Right atrium auricular region (tissue), 2 donors: ENCODE data around the gene ACTL6A. TPM values are rescaled to one million over a fixed set of nuclear protein-coding genes. Genes with fewer than 3 reads are reported as not detected.

ENCODE experiments used
- DNase-seq: peaks from one replicate; pipeline ENCODE4 v3.0.0-alpha.2; 2019; ENCODE audit warnings: low spot score
- H3K27ac ChIP-seq, 2 donors: fragments of 200-600 bp; sonication (generic); 1 replicate in 1 of 2; 2 replicates in 1 of 2; pipeline ENCODE4 v1.5.1; 2016 to 2019
- H3K27me3 ChIP-seq, 2 donors: fragments of 200-600 bp; sonication (generic); one replicate each; pipeline versions ENCODE4 v1.5.1 to v1.6.0; 2017 to 2019
- H3K36me3 ChIP-seq: fragments of 200-600 bp; sonication (generic); one replicate; pipeline ENCODE4 v1.5.1; 2016
- H3K4me1 ChIP-seq, 2 donors: fragments of 200-600 bp; sonication (generic); one replicate each; pipeline versions ENCODE4 v1.5.1 to v1.6.0; 2017 to 2019
- H3K4me3 ChIP-seq, 2 donors: fragments of 200-600 bp; sonication (generic); 1 replicate in 1 of 2; 2 replicates in 1 of 2; pipeline ENCODE4 v1.5.1; 2017 to 2019; ENCODE audit warnings: mild to moderate bottlenecking in 1 of 2, moderate library complexity in 1 of 2
- H3K9me3 ChIP-seq, 2 donors: fragments of 200-600 bp; sonication (generic); one replicate each; pipeline ENCODE4 v1.5.1; 2019
- CTCF ChIP-seq, 2 donors: fragments of 200-600 bp; sonication (generic); IDR thresholded peaks; one replicate each; pipeline ENCODE4 v1.5.1; 2019; ENCODE audit warnings: antibody characterized with exemption in 2 of 2
- total RNA-seq, 2 donors: library from RNA; depleted of rRNA; stranded (reverse); fragments of >200 nt; gene quantifications; one replicate each; pipeline ENCODE4 v1.1.0, GENCODE V29; 2016

ACTL6A gene
- total RNA-seq, 2 donors from 2014 or later: 15.9 to 32.9 TPM

- no peak for DNase-seq
- no peaks in the 10 kb centered on the region for H3K9me3 ChIP-seq
- H3K27me3 ChIP-seq: no peaks in the 10 kb centered on the region
- no peaks in the 10 kb centered on the region for H3K36me3 ChIP-seq
- H3K27ac ChIP-seq: no peak overlapping the region
- H3K4me1 ChIP-seq: peaks cover 0 to 14% of the 10 kb centered on the region in 2 donors
- no peak overlapping the region for H3K4me3 ChIP-seq
- TF ChIP-seq CTCF (IDR thresholded peaks at IDR 0.05): no peak
Measured at GRCh38 chr3:179531576-179531975, 31.1 kb upstream of the ACTL6A start.

- H3K9me3 ChIP-seq: no peaks in the 10 kb centered on the region
Measured at GRCh38 chr3:179533274-179533673, 29.5 kb upstream of the ACTL6A start.

GRCh38 chr3:179536256-179536655, 26.5 kb upstream of the ACTL6A start:
- Histone ChIP-seq H3K4me3 (no peak overlapping the region), H3K9me3 (no peaks in the 10 kb centered on the region), H3K36me3 (no peaks in the 10 kb centered on the region), H3K4me1 (no peaks in the 10 kb centered on the region), H3K27ac (no peak overlapping the region), H3K27me3 (no peaks in the 10 kb centered on the region)
- DNase-seq: no peak
- no peak for TF ChIP-seq CTCF (IDR thresholded peaks at IDR 0.05)

More at GRCh38 chr3:179533274-179533673, 29.5 kb upstream of the ACTL6A start:
- H3K27ac ChIP-seq: no peak overlapping the region
- no peaks in the 10 kb centered on the region for H3K36me3 ChIP-seq
- no peak for TF ChIP-seq CTCF (IDR thresholded peaks at IDR 0.05)
- DNase-seq: no peak
- no peaks in the 10 kb centered on the region for H3K4me1 ChIP-seq
- H3K4me3 ChIP-seq: no peak overlapping the region
- H3K27me3 ChIP-seq: no peaks in the 10 kb centered on the region

- Histone ChIP-seq H3K4me3 (no peak overlapping the region), H3K9me3 (no peaks in the 10 kb centered on the region), H3K27me3 (no peaks in the 10 kb centered on the region), H3K4me1 (no peaks in the 10 kb centered on the region), H3K36me3 (no peaks in the 10 kb centered on the region), H3K27ac (no peak overlapping the region)
- no peak for DNase-seq
- no peak for TF ChIP-seq CTCF (IDR thresholded peaks at IDR 0.05)
Measured at GRCh38 chr3:179541094-179541493, 21.6 kb upstream of the ACTL6A start.

- Histone ChIP-seq H3K27ac (no peak overlapping the region), H3K27me3 (no peaks in the 10 kb centered on the region), H3K4me1 (no peaks in the 10 kb centered on the region), H3K4me3 (no peak overlapping the region), H3K9me3 (no peaks in the 10 kb centered on the region), H3K36me3 (no peaks in the 10 kb centered on the region)
- no peak for TF ChIP-seq CTCF (IDR thresholded peaks at IDR 0.05)
- DNase-seq: no peak
Measured at GRCh38 chr3:179541596-179541995, 21.1 kb upstream of the ACTL6A start.

GRCh38 chr3:179542375-179542774, 20.4 kb upstream of the ACTL6A start:
- Histone ChIP-seq H3K9me3 (no peaks in the 10 kb centered on the region), H3K4me1 (no peaks in the 10 kb centered on the region), H3K4me3 (no peak overlapping the region), H3K27ac (no peak overlapping the region), H3K27me3 (no peaks in the 10 kb centered on the region), H3K36me3 (no peaks in the 10 kb centered on the region)
- TF ChIP-seq CTCF (IDR thresholded peaks at IDR 0.05): no peak
- DNase-seq: no peak
